NCI-H2171 (cell line): ENCODE measurements around the gene GNAI2.

Source experiments
- DNase-seq: peaks from one replicate; lab custom pipeline; 2025; lab: John Stamatoyannopoulos, UW

The GNAI2 gene

DNA sequence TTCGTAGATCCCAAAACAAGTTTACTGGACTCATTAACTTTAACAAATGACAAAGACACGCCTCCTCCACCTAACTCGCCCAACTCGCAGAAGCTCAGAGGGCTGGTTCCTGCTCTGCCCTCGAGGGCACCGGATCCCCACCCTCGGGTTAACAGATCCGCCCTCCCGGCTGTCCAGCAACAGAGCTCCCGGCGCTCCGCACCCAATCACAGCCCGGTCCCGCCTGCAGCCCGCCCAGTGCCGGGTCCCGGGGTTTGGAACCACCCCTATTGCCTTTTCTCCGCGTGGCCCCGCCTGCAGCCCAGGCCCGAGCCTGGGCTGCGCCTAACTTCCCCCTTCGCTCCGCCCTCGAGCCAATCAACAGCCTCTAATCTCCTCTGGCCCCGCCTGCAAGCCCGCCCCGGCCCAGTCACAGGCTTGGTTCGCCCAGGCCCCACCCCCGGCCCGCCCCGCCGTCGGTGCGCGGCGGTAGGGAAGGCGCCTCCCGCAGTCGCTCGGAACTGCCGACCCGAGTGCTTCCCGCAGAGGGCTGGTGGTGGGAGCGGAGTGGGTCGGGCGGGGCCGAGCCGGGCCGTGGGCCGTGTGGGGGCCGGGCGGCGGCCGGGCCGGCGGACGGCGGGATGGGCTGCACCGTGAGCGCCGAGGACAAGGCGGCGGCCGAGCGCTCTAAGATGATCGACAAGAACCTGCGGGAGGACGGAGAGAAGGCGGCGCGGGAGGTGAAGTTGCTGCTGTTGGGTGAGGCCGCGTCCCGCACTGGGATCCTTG is at the start of gene GNAI2:
Gene GNAI2, plus strand, starts transcription at position 489 of the 768 bp plus-strand sequence. Its CDS starts 132 bp downstream, at position 621.
- DNase-seq = peak; percentile 87

DNA sequence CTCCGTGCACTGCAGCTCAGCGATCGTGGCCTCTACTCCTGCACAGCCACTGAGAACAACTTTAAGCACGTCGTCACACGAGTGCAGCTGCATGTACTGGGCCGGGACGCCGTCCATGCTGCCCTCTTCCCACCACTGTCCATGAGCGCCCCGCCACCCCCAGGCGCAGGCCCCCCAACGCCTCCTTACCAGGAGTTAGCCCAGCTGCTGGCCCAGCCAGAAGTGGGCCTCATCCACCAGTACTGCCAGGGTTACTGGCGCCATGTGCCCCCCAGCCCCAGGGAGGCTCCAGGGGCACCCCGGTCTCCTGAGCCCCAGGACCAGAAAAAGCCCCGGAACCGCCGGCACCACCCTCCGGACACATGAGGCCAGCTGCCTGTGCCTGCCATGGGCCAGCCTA is 48.3 kb upstream of the GNAI2 start:
- DNase-seq = no peak

GRCh38 chr3:50189274-50189673 is 46.7 kb upstream of the GNAI2 start:
- peak; percentile 43 for DNase-seq

DNA sequence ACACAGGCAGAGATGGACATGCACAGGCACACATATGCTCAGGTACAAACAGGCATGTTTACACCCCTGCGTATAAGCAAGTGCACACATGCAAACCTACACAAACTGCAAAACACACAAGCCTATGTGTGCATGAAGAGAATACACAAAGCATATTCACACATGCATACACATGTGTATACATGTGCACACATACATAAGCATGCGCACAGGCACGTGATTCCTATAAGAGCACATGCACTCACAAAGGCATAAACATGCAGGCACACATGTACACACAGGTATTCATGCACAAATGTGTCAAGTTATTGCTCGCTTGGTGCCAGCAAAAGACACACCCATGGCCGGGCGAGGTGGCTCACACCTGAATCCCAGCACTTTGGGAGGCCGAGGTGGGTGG is 46.0 kb upstream of the GNAI2 start:
- DNase-seq = no peak

DNA sequence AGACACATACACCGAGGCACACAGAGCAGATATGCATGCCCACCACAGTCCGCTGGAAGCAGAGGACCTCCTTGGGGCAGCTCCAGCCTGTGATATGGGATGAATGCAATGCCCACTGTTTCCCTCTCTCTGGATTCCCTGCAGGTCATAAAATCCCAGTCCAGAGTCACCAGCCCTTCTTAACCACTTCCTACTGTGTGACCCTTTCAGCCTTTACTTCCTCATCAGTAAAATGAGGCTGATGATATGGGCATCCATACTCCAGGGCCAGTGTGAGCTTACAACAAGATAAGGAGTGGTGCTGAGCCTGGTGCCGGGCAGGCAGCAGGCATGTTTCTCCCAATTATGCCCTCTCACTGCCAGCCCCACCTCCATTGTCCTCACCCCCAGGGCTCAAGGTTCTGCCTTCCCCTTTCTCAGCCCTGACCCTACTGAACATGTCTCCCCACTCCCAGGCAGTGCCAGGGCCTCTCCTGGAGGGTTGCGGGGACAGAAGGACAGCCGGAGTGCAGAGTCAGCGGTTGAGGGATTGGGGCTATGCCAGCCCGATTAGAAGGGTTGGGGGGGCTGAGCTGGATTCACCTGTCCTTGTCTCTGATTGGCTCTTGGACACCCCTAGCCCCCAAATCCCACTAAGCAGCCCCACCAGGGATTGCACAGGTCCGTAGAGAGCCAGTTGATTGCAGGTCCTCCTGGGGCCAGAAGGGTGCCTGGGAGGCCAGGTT is 44.9 kb upstream of the GNAI2 start, which contains the start of gene GNAT1:
Gene GNAT1, plus strand, starts transcription at position 675 of the 725 bp plus-strand sequence. CDS start 116 bp downstream, outside the sequence.
- DNase-seq = no peak

GRCh38 chr3:50192124-50192523 is 43.9 kb upstream of the GNAI2 start:
- DNase-seq = no peak

GRCh38 chr3:50192689-50193141 is 43.3 kb upstream of the GNAI2 start:
- DNase-seq = no peak

DNA sequence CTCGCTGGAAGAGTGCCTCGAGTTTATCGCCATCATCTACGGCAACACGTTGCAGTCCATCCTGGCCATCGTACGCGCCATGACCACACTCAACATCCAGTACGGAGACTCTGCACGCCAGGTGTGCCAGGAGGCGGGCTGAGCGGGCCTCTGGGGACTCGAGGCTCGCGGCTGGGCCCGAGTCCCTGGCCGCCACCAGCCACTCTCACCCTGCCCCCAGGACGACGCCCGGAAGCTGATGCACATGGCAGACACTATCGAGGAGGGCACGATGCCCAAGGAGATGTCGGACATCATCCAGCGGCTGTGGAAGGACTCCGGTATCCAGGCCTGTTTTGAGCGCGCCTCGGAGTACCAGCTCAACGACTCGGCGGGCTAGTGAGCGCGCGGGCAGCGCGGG is 42.7 kb upstream of the GNAI2 start:
- no peak for DNase-seq

- no peak for DNase-seq
Measured at GRCh38 chr3:50193746-50194127, 42.3 kb upstream of the GNAI2 start.

DNA sequence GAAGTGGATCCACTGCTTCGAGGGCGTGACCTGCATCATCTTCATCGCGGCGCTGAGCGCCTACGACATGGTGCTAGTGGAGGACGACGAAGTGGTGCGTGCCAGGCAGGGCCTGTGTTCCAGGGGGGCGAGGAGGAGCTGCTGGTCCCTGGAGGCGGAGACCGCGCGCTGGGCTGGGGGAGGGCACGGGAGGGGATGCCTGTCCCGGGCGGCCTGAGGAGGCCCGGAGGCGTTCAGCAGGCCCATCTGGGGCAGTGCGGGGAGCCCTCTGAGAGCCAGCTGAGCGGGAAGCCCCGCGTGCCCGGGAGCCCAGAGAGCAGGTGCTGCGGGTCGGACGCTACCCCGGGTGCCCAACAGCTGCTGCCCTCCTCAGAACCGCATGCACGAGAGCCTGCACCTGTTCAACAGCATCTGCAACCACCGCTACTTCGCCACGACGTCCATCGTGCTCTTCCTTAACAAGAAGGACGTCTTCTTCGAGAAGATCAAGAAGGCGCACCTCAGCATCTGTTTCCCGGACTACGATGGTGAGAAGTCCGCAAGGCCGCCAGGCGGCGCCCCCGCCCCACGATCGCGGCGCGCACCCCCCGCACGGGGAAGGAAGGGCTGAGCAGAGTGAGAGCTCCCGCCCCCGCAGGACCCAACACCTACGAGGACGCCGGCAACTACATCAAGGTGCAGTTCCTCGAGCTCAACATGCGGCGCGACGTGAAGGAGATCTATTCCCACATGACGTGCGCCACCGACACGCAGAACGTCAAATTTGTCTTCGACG is 41.7 kb upstream of the GNAI2 start:
- DNase-seq = no peak

DNA sequence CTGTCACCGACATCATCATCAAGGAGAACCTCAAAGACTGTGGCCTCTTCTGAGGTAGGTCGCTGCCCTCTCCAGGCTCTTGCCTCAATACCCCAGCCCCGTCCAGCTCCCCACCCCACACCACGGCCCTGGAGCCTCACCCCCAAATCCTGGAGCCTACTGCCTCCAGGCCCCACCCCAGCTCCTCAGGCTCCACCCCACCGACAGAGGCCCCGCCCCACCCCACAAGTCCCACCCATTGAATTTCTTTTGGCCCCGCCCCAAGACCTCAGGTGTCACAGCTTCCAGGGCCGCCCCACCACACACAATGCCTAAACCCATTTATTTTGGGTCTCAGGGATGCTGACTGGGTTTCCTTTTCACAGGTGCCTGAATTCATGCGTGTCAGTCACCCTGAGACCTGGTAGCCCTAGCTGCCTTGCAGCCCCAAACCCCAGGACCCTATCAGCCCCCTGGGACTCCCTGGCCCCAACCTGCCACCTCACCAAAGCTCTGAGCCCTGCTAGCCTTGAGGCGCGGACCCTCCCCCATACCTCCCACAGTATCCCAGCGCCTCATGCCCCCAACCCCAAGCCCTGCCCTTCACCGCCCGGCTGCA is 41.0 kb upstream of the GNAI2 start:
- no peak for DNase-seq

GRCh38 chr3:50195501-50196252 is 40.3 kb upstream of the GNAI2 start:
- DNase-seq = no peak

DNA sequence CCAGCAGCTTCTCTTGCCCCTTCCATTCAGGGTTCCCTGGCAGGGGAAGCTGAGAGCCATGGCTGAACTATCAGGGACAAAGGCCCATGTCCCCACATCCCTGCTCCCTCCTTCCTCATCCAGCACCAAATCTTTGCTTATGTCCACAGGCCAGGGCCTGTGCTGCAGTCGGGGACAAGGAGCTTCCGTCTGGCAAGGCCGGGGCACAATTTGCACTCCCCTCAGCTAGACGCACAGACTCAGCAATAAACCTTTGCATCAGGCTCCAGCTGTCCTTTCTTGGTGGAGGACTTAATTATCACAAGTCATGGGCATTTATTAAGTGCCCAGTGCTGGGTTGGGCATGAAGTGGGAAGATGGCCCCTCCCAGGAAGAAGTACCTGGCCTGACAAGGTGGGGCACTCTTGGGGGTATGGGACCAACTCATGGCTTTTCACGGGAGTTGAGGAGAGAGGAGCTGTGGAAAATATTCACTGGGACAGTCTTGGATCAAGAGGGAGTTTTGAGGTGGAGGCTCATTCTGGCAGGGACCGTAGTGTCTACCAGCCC is 39.7 kb upstream of the GNAI2 start:
- DNase-seq = no peak

- no peak for DNase-seq
Measured at GRCh38 chr3:50201573-50202315, 34.3 kb upstream of the GNAI2 start.

GRCh38 chr3:50202353-50203112 is 33.5 kb upstream of the GNAI2 start:
- no peak for DNase-seq

DNA sequence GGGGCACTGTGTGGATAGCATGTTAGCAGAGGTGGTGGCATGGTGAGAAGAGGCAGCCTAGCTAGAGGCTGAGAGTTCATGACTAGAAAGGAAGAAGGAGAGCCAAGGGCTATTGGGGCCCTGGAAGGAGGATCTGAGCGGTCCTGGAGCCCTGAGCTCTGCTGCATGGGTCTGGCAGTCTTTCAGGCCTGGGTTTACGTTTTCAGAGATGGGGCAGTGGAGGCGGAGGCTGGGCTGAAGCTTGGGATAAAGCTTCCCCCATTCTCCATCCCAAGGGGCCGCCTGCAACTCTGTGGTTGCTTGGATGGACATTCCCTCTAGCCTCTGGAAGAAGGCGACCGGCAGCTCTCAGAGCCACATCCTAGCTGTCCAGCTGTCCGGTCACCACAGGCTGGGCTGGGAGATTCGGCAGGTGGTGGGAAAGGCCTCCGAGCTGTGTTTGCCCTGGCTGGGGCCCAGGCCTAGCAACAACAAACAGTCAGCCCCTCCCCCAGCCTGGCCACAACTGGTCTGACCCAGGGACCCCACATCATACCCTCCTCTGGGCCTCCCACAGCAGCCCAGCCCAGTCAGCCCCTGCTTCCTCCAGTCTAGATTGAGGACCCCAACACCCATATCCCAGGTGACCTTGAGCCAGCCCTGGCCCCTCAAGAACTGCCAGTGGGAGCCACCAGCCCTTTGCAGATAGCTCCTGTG is 32.7 kb upstream of the GNAI2 start:
- no peak for DNase-seq

DNA sequence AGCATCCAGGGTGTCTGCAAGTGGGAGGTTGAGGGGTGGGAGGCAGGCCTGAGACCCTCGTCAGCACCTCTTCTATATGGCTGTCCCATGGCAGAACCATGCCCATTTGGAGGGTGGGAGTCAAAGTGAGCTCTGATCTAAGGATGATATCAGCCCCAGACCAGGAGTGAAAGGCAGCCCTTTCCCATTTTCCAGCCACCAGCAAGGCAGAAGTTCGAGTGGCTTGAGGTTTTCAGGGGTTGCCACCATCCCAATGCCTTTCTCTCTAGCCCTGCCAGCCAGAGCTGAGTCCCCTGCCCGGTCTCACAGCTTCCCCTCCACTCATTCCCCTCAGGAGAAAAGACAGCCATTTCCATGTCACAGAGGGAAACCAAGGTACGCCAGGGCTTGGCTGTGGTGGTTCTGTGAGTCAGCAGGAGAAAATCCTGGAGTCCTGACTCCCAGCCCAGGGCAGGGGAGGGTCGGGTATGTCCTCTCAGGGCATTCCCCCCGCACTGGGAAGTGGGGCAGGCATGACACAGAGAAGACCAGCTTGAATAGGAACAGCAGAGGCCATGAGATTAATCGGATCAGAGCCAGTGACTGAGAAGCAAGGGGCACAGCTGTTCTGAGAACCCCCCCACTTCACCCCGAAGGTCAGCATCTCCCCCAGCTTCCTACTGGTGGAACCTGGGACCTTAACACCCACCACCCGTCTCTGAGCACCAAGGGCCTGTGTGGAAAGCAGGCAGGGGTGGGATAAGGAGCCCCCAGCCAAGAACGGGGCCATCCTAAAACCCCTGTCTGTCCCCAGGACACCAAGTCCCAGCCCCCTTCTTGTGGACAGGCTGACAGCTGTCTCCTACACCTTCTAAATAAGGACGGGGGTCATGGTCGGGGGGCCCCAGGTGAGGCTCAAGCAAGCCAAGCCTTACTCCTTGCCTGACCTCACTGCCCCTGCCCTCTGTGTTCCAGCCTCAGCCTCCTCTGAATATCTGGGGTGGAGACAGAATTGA is 31.9 kb upstream of the GNAI2 start:
- no peak for DNase-seq
